Measurements from ENCODE around the gene TRDMT1.

The TRDMT1 gene

DNA sequence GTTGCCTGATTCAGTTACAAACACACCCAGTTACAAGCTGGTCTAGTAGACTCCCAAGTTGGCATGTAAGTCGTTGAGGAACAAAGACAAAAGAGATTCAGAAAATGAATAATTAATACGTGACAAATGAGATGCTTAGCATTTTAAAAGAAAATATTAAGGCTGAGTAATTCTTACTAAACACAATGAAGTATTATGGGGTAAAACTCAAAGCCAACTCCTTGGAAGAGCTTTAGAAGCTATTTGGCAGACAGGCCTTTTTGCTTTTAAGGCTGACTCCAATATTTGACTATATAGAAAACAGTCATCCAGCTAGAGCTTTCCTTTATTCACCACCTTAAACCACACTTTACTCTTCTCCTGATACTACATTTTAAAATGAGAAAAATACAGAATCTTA lies 5.4 kb downstream of the TRDMT1 start:
- no peak for DNase-seq (ENCODE audit: low read depth in 2 of 2)
- TF ChIP-seq, protein P1, sequence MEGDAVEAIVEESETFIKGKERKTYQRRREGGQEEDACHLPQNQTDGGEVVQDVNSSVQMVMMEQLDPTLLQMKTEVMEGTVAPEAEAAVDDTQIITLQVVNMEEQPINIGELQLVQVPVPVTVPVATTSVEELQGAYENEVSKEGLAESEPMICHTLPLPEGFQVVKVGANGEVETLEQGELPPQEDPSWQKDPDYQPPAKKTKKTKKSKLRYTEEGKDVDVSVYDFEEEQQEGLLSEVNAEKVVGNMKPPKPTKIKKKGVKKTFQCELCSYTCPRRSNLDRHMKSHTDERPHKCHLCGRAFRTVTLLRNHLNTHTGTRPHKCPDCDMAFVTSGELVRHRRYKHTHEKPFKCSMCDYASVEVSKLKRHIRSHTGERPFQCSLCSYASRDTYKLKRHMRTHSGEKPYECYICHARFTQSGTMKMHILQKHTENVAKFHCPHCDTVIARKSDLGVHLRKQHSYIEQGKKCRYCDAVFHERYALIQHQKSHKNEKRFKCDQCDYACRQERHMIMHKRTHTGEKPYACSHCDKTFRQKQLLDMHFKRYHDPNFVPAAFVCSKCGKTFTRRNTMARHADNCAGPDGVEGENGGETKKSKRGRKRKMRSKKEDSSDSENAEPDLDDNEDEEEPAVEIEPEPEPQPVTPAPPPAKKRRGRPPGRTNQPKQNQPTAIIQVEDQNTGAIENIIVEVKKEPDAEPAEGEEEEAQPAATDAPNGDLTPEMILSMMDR (IDR thresholded peaks at IDR 0.05; ENCODE audit: low read depth, low read length) = no peak
- H3K4me3 ChIP-seq (replicated peaks in 1 of 2; ENCODE audit: low read depth in 2 of 2, low read length in 2 of 2) = no peak overlapping the region

DNA sequence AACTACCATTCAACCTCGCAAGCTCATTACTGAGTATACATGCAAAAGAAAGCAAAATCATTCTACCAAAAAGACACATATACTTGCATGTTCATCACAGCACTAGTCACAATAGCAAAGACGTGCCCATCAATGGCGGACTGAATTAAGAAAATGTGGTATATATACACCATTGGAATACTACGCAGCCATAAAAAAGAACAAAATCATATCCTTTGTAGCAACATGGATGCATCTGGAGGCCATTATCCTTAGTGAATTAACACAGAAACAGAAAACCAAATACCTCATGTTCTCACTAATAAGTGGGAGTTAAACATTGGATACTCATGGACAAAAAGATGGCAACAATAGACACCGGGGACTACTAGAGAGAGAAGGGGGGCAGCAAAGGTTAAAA lies 6.4 kb downstream of the TRDMT1 start:
- no peak for DNase-seq (ENCODE audit: low read depth in 2 of 2)
- no peak overlapping the region for H3K4me3 ChIP-seq (replicated peaks in 1 of 2; ENCODE audit: low read depth in 2 of 2, low read length in 2 of 2)
- TF ChIP-seq, protein P1 (IDR thresholded peaks at IDR 0.05; ENCODE audit: low read depth, low read length) = no peak

DNA sequence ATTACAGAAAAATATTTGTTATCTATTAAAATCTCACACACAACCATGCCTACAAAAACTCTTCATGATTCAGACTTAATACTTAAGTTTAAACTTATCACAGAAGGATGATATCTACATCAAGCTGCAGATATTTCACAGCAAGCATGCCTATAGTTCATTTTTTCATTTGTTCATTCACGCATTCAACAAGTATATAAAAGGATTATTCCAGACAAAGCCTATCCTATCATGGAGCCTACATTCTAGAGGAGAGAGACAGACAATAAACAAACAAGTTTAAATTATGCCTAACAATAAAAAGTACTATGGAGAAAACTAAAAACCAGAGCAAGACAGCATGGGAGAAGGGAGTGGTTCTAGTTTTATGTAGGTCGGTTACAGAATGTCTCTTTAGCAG lies 10.9 kb downstream of the TRDMT1 start:
- TF ChIP-seq, protein P1 (IDR thresholded peaks at IDR 0.05; ENCODE audit: low read depth, low read length) = no peak
- H3K4me3 ChIP-seq (replicated peaks in 1 of 2; ENCODE audit: low read depth in 2 of 2, low read length in 2 of 2) = no peak overlapping the region
- no peak for DNase-seq (ENCODE audit: low read depth in 2 of 2)

DNA sequence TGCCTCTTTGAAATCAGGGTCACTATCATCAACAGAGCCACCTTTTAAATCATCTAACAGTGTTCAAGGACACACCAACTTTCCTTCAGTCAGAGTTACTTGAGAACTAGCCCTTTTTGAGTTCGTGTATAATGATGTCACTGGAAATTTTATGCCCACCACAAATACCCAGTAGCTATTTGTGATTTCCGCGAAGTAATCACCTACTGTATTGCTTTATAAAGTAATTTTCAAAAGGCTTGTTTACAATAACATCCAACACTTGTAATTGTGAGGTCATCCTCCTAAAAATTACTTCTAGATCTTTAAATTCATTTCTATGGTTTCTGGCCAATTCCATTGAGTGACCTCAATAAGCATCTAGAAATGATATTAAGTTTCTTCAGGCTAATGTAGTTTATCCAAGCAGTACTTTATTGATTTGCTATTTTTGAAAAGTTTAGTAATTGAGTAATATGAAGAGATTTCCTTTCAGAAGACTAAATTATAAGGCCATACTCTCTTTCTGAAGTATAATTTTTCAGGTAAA lies 12.8 kb downstream of the TRDMT1 start:
- no peak overlapping the region for H3K4me3 ChIP-seq (replicated peaks in 1 of 2; ENCODE audit: low read depth in 2 of 2, low read length in 2 of 2)
- TF ChIP-seq, protein P1 (IDR thresholded peaks at IDR 0.05; ENCODE audit: low read depth, low read length) = no peak
- no peak for DNase-seq (ENCODE audit: low read depth in 2 of 2)

DNA sequence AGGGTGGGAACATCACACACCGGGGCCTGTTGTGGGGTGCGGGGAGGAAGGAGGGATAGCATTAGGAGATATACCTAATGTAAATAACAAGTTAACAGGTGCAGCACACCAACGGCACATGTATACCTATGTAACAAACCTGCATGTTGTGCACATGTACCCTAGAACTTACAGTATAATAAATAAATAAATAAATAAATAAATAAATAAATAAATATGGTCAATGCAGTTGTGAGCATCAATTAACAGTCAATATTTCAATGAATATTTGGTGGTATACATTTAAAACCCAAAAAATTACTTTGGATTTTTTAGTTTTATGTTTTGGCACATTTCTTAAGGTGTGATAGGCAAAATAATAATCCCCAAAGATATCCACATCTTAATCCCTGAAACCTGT lies 15.6 kb downstream of the TRDMT1 start:
- DNase-seq (ENCODE audit: low read depth in 2 of 2) = no peak
- TF ChIP-seq, protein P1 (IDR thresholded peaks at IDR 0.05; ENCODE audit: low read depth, low read length) = no peak

DNA sequence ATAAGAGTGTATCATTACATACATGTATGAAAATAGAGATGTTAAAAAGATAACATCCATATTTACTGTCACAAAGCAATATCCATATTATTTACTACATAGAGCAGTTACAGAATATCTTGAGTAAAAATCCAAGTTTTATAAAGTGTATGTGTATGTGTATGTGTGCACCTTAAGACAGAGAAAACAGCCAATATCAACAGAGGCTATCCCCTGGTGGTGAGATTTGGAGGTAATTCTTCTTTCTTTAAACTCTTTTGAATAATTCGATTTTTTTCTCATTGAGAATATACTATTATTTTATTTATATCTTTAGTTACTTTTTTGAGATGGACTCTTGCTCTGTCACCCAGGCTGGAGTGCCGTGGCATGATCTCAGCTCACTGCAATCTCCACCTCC lies 18.4 kb downstream of the TRDMT1 start:
- TF ChIP-seq, protein P1 (IDR thresholded peaks at IDR 0.05; ENCODE audit: low read depth, low read length) = peak; percentile 20
- no peak for DNase-seq (ENCODE audit: low read depth in 2 of 2)
- no peak overlapping the region for H3K4me3 ChIP-seq (replicated peaks in 1 of 2; ENCODE audit: low read depth in 2 of 2, low read length in 2 of 2)

More for the DNA sequence above, 15.6 kb downstream of the TRDMT1 start:
- no peak overlapping the region for H3K4me3 ChIP-seq (replicated peaks in 1 of 2; ENCODE audit: low read depth in 2 of 2, low read length in 2 of 2)

DNA sequence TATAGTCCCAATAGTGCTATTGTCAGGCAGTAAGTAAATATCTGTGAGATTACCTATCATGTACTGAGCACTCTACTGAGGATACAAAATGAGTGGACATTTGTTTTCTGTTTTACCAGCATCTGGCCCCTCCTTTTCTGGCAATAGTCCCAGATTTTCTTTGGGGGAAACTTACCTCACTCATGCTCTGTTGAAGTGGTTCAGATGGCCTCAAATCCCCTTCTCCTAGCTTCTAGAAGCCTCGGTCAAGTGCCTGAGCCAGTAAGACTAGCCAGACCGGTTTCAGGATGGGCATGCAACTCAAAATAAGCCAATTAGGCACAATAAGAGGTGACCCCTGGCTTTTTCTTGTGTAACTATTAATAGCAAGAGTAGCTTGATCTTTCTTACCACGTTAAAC lies 19.7 kb downstream of the TRDMT1 start:
- no peak overlapping the region for H3K4me3 ChIP-seq (replicated peaks in 1 of 2; ENCODE audit: low read depth in 2 of 2, low read length in 2 of 2)
- TF ChIP-seq, protein P1 (IDR thresholded peaks at IDR 0.05; ENCODE audit: low read depth, low read length) = no peak
- DNase-seq (ENCODE audit: low read depth in 2 of 2) = peak; percentile 32 to 36
